HEK293T (cell line): ENCODE data around the gene CTNNA3.

Source experiments
- BHLHE40 ChIP-seq: fragments of 450-650 bp; IDR thresholded peaks from 2 replicates; pipeline ENCODE4 v1.6.1; 2016; ENCODE audit warnings: mild to moderate bottlenecking, moderate library complexity, borderline replicate concordance
- CTBP1 ChIP-seq: fragments of 450-650 bp; IDR thresholded peaks from 2 replicates; pipeline ENCODE4 v1.6.1; 2016; ENCODE audit warnings: borderline replicate concordance
- ELF4 ChIP-seq: fragments of 450-650 bp; IDR thresholded peaks from 2 replicates; pipeline ENCODE4 v1.6.1; 2017; ENCODE audit warnings: antibody characterized with exemption
- FOXA1 ChIP-seq: fragments of 450-650 bp; IDR thresholded peaks from 2 replicates; pipeline ENCODE4 v1.6.1; 2016; ENCODE audit warnings: mild to moderate bottlenecking
- FOXM1 ChIP-seq: fragments of 450-650 bp; IDR thresholded peaks from 2 replicates; pipeline ENCODE4 v1.6.1; 2017; ENCODE audit warnings: mild to moderate bottlenecking, borderline replicate concordance
- HDGF ChIP-seq: fragments of 450-650 bp; IDR thresholded peaks from 2 replicates; pipeline ENCODE4 v1.6.1; 2017; ENCODE audit warnings: antibody characterized with exemption, borderline replicate concordance
- L3MBTL2 ChIP-seq: fragments of 450-650 bp; conservative IDR thresholded peaks from 2 replicates; pipeline ENCODE4 v1.6.1; 2016; ENCODE audit warnings: mild to moderate bottlenecking
- LEF1 ChIP-seq: fragments of 450-650 bp; IDR thresholded peaks from 2 replicates; pipeline ENCODE4 v1.6.1; 2017; ENCODE audit warnings: mild to moderate bottlenecking, borderline replicate concordance
- SP1 ChIP-seq: fragments of 450-650 bp; IDR thresholded peaks from 2 replicates; pipeline ENCODE4 v1.6.1; 2017
- SUZ12 ChIP-seq: fragments of 450-650 bp; IDR thresholded peaks from 2 replicates; pipeline ENCODE4 v1.6.1; 2016; ENCODE audit warnings: mild to moderate bottlenecking
- TARDBP ChIP-seq: fragments of 450-650 bp; IDR thresholded peaks from 2 replicates; pipeline ENCODE4 v1.6.1; 2016
- TF ChIP-seq, protein P1 (sequence below): fragments of 450-650 bp; IDR thresholded peaks from 2 replicates; pipeline ENCODE4 v1.6.1; 2016

DNA sequence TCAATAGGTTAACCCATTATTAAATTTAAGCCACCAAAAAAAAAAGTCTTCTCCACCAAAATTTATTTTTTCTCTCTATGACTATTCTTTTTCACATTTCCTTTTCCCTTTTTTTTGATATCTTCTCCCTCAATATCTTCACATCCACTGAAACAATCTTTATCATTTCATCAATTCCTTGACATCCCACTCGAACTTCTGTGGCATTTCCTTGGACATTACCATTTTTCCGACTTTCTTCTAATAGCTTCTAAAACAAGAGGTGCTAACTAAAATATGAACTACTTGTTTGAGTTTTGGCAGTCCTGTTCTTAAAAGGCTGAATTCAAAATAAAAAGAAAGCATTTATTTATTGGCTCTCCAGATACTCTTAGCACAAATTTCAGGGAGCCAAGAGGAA lies 684 bp upstream of the CTNNA3 start:
- no peak for TF ChIP-seq LEF1
- TF ChIP-seq SP1 = no peak
- TF ChIP-seq L3MBTL2 = no peak
- TF ChIP-seq, protein P1, sequence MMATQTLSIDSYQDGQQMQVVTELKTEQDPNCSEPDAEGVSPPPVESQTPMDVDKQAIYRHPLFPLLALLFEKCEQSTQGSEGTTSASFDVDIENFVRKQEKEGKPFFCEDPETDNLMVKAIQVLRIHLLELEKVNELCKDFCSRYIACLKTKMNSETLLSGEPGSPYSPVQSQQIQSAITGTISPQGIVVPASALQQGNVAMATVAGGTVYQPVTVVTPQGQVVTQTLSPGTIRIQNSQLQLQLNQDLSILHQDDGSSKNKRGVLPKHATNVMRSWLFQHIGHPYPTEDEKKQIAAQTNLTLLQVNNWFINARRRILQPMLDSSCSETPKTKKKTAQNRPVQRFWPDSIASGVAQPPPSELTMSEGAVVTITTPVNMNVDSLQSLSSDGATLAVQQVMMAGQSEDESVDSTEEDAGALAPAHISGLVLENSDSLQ = no peak
- no peak for TF ChIP-seq BHLHE40
- no peak for TF ChIP-seq CTBP1
- TF ChIP-seq HDGF = no peak
- no peak for TF ChIP-seq SUZ12
- no peak for TF ChIP-seq FOXM1
- no peak for TF ChIP-seq FOXA1
- TF ChIP-seq ELF4 = no peak
- TF ChIP-seq TARDBP = no peak
